ENCODE results near the gene BLVRA.
"Not testable (repeated sequence)": the region's sequence is repeated elsewhere in the genome, so short reads cannot be mapped to it uniquely, and the experiment has no call there.

GRCh38 chr7:43731494-43731893 lies 27.0 kb upstream of the BLVRA start:
- not testable (repeated sequence) for TF ChIP-seq POU6F1 (CRISPR knock-in tag; IDR thresholded peaks at IDR 0.05; ENCODE audit: borderline replicate concordance, low read depth); SNAI2 (CRISPR knock-in tag; IDR thresholded peaks at IDR 0.05); PATZ1 (CRISPR knock-in tag; IDR thresholded peaks at IDR 0.05; ENCODE audit: borderline replicate concordance); RARB (CRISPR knock-in tag; IDR thresholded peaks at IDR 0.05); TCF4 (CRISPR knock-in tag; IDR thresholded peaks at IDR 0.05; ENCODE audit: borderline replicate concordance); ARNTL (CRISPR knock-in tag; IDR thresholded peaks at IDR 0.05; ENCODE audit: borderline replicate concordance, low read depth); ZFP30 (CRISPR knock-in tag; IDR thresholded peaks at IDR 0.05); GLIS3 (CRISPR knock-in tag; IDR thresholded peaks at IDR 0.05); TOX (CRISPR knock-in tag; IDR thresholded peaks at IDR 0.05; ENCODE audit: borderline replicate concordance); CSDC2 (CRISPR knock-in tag; IDR thresholded peaks at IDR 0.05); CREB5 (CRISPR knock-in tag; IDR thresholded peaks at IDR 0.05; ENCODE audit: low read depth); TSHZ2 (CRISPR knock-in tag; IDR thresholded peaks at IDR 0.05); ZFP3 (CRISPR knock-in tag; IDR thresholded peaks at IDR 0.05); OSR1 (CRISPR knock-in tag; IDR thresholded peaks at IDR 0.05)

Measured in SK-N-SH treated with all-trans-retinoic acid at 6 μM for 48 hours (cell line).